SK-N-SH treated with all-trans-retinoic acid at 6 μM for 48 hours (cell line): ENCODE measurements around the gene SCIMP.

ENCODE experiments used
- ATAC-seq: fragments of 200-7000 bp; cut with Tn5 transposase; 3 replicates; pipeline ENCODE4 v1.9.1; 2020; ENCODE audit warnings: mild to moderate bottlenecking, moderate library complexity
- BACH2 ChIP-seq: fragments of 250-450 bp; sonication (Bioruptor Pico); IDR thresholded peaks from 2 replicates; pipeline ENCODE4 v1.9.0; 2021; ENCODE audit warnings: mild to moderate bottlenecking, borderline replicate concordance
- CREB5 ChIP-seq: fragments of 250-450 bp; sonication (Bioruptor Pico); IDR thresholded peaks from 2 replicates; pipeline ENCODE4 v1.5.1; 2020; ENCODE audit warnings: low read depth, mild to moderate bottlenecking, moderate library complexity
- CSDC2 ChIP-seq: fragments of 250-450 bp; sonication (Bioruptor Pico); IDR thresholded peaks from 2 replicates; pipeline ENCODE4 v1.5.0; 2020; ENCODE audit warnings: mild to moderate bottlenecking, moderate library complexity
- ESRRG ChIP-seq: fragments of 250-450 bp; sonication (Bioruptor Pico); IDR thresholded peaks from 2 replicates; pipeline ENCODE4 v1.6.1; 2021; ENCODE audit warnings: mild to moderate bottlenecking
- GLIS3 ChIP-seq: fragments of 250-450 bp; sonication (Bioruptor Pico); IDR thresholded peaks from 2 replicates; pipeline ENCODE4 v1.5.0; 2020; ENCODE audit warnings: mild to moderate bottlenecking, moderate library complexity
- PATZ1 ChIP-seq: fragments of 250-450 bp; sonication (Bioruptor Pico); IDR thresholded peaks from 2 replicates; pipeline ENCODE4 v1.8.0; 2020; ENCODE audit warnings: mild to moderate bottlenecking, moderate library complexity, borderline replicate concordance
- PPARA ChIP-seq: fragments of 250-450 bp; sonication (Bioruptor Pico); IDR thresholded peaks from 2 replicates; pipeline ENCODE4 v1.5.0; 2020; ENCODE audit warnings: mild to moderate bottlenecking, borderline replicate concordance
- TCF4 ChIP-seq: fragments of 250-450 bp; sonication (Bioruptor Pico); IDR thresholded peaks from 2 replicates; pipeline ENCODE4 v1.8.0; 2021; ENCODE audit warnings: mild to moderate bottlenecking, moderate library complexity, borderline replicate concordance
- TOX ChIP-seq: fragments of 250-450 bp; sonication (Bioruptor Pico); IDR thresholded peaks from 2 replicates; pipeline ENCODE4 v1.8.0; 2021; ENCODE audit warnings: mild to moderate bottlenecking, moderate library complexity, borderline replicate concordance
- TSHZ2 ChIP-seq: fragments of 250-450 bp; sonication (Bioruptor Pico); IDR thresholded peaks from 2 replicates; pipeline ENCODE4 v1.5.0; 2020; ENCODE audit warnings: mild to moderate bottlenecking, moderate library complexity
- ZFP30 ChIP-seq: fragments of 450-650 bp; formaldehyde crosslinking; IDR thresholded peaks from 2 replicates; pipeline ENCODE4 v1.5.0; 2022; ENCODE audit warnings: mild to moderate bottlenecking, moderate library complexity
- ZNF70 ChIP-seq: fragments of 450-650 bp; formaldehyde crosslinking; IDR thresholded peaks from 2 replicates; pipeline ENCODE4 v1.5.0; 2020; ENCODE audit warnings: mild to moderate bottlenecking, moderate library complexity
- ZNF8 ChIP-seq: fragments of 450-650 bp; formaldehyde crosslinking; IDR thresholded peaks from 2 replicates; pipeline ENCODE4 v1.5.0; 2020; ENCODE audit warnings: mild to moderate bottlenecking, moderate library complexity
- TF ChIP-seq, protein P1 (sequence below): fragments of 250-450 bp; sonication (Bioruptor Pico); IDR thresholded peaks from 2 replicates; pipeline ENCODE4 v1.5.1; 2021; ENCODE audit warnings: mild to moderate bottlenecking, moderate library complexity

The SCIMP gene

DNA sequence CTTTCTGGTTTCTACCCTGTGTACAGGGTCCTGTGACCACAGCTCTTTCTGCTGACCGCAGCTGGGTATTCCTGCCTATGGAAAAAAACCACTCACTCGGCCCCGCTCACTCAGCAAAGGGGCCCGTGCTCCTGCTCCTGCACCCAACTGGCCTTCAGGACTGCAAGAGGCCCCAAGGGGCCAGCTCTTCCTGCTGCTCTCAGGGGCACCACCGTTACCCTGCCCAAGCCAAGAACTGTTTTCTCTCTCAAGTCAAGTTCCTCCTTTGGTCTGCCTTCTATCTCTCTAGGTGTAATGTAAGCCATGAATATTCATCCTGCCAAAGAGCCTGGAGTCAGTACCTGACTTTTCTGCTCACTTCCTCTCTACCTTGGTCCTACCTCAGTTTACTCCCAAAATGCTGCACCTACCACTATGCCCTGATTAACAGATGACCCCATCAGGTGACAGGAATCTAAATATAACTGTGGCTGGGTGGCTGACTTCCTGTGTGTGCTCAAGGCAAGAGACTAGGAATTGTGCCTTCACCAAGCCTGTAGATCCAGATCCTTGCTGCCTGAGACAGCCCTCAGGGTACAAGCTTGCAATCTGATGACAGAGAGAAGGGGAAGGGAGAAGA, 20.4 kb upstream of the SCIMP start:
- TF ChIP-seq GLIS3 (CRISPR knock-in tag) = no peak
- TF ChIP-seq, protein P1, sequence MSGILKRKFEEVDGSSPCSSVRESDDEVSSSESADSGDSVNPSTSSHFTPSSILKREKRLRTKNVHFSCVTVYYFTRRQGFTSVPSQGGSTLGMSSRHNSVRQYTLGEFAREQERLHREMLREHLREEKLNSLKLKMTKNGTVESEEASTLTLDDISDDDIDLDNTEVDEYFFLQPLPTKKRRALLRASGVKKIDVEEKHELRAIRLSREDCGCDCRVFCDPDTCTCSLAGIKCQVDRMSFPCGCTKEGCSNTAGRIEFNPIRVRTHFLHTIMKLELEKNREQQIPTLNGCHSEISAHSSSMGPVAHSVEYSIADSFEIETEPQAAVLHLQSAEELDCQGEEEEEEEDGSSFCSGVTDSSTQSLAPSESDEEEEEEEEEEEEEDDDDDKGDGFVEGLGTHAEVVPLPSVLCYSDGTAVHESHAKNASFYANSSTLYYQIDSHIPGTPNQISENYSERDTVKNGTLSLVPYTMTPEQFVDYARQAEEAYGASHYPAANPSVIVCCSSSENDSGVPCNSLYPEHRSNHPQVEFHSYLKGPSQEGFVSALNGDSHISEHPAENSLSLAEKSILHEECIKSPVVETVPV (CRISPR knock-in tag) = no peak
- TF ChIP-seq CSDC2 (CRISPR knock-in tag) = no peak
- no peak for TF ChIP-seq PATZ1 (CRISPR knock-in tag)
- TF ChIP-seq TOX (CRISPR knock-in tag) = no peak
- TF ChIP-seq ZFP30 (CRISPR knock-in tag) = no peak
- no peak for TF ChIP-seq TCF4 (CRISPR knock-in tag)
- TF ChIP-seq ZNF70 (CRISPR knock-in tag) = no peak
- no peak for TF ChIP-seq BACH2 (CRISPR knock-in tag)

DNA sequence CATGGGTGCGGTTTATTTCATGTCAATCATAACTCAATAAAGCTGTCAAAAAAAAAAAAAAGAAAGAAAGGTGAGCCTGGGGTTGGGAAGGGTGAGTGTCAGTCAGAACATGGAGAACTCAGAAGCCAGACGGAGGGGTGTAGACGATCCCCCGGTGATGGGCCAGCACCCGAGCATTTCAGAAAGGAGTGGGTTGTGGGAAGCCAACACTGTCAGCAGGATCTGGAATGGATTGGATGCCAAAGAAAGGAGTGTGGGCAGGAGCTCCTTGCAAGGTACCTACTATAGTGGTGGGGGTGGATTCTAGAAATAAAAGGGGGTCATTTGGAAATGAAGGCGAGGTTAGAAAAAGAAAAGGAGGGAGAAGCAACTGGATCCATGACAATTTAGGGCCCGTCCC, 19.8 kb upstream of the SCIMP start:
- no peak for TF ChIP-seq PPARA (CRISPR knock-in tag)
- no peak for ATAC-seq

More for the DNA sequence above, 20.4 kb upstream of the SCIMP start:
- ATAC-seq = no peak

- peak; percentile 95 for ATAC-seq
- TF ChIP-seq, protein P1 (CRISPR knock-in tag) = no peak
- TF ChIP-seq ZNF8 (CRISPR knock-in tag) (no peak), ESRRG (CRISPR knock-in tag) (no peak)
Observed at GRCh38 chr17:5249615-5250014, 15.0 kb upstream of the SCIMP start.

- no peak for ATAC-seq
- TF ChIP-seq GLIS3 (CRISPR knock-in tag) = no peak
- TF ChIP-seq, all 23 proteins: peak for 0
Observed at GRCh38 chr17:5248821-5249479, 14.3 kb upstream of the SCIMP start.

GRCh38 chr17:5247621-5248020, 13.0 kb upstream of the SCIMP start:
- TF ChIP-seq CREB5 (CRISPR knock-in tag) = no peak
- no peak for TF ChIP-seq ZNF8 (CRISPR knock-in tag)
- no peak for TF ChIP-seq TCF4 (CRISPR knock-in tag)
- no peak for TF ChIP-seq CSDC2 (CRISPR knock-in tag)
- TF ChIP-seq PPARA (CRISPR knock-in tag) = no peak
- TF ChIP-seq TSHZ2 (CRISPR knock-in tag) = no peak
- no peak for ATAC-seq
